GM23248 (cell line): ENCODE results near the gene SGPP2.

Experiments used
- EZH2 ChIP-seq: fragments of 200-600 bp; sonication (generic); IDR thresholded peaks from 2 replicates; pipeline ENCODE4 v1.6.1; 2018; ENCODE audit warnings: antibody characterized with exemption, mild to moderate bottlenecking; ENCODE audit not compliant: insufficient read depth, poor library complexity, severe bottlenecking
- EZH2phosphoT487 ChIP-seq: fragments of 200-600 bp; sonication (generic); IDR thresholded peaks from 2 replicates; pipeline ENCODE4 v1.6.1; 2018; ENCODE audit warnings: antibody characterized with exemption, moderate library complexity, mild to moderate bottlenecking, low read depth; ENCODE audit not compliant: insufficient read depth

- no peak for TF ChIP-seq EZH2
- no peak for TF ChIP-seq EZH2phosphoT487
Observed at GRCh38 chr2:222430071-222430470, 5.7 kb downstream of the SGPP2 start.
